GM23248 (cell line): ENCODE results near the gene ZNF32.

Experiments used
- EZH2 ChIP-seq: fragments of 200-600 bp; sonication (generic); IDR thresholded peaks from 2 replicates; pipeline ENCODE4 v1.6.1; 2018; ENCODE audit warnings: antibody characterized with exemption, mild to moderate bottlenecking; ENCODE audit not compliant: insufficient read depth, poor library complexity, severe bottlenecking
- EZH2phosphoT487 ChIP-seq: fragments of 200-600 bp; sonication (generic); IDR thresholded peaks from 2 replicates; pipeline ENCODE4 v1.6.1; 2018; ENCODE audit warnings: antibody characterized with exemption, moderate library complexity, mild to moderate bottlenecking, low read depth; ENCODE audit not compliant: insufficient read depth

DNA sequence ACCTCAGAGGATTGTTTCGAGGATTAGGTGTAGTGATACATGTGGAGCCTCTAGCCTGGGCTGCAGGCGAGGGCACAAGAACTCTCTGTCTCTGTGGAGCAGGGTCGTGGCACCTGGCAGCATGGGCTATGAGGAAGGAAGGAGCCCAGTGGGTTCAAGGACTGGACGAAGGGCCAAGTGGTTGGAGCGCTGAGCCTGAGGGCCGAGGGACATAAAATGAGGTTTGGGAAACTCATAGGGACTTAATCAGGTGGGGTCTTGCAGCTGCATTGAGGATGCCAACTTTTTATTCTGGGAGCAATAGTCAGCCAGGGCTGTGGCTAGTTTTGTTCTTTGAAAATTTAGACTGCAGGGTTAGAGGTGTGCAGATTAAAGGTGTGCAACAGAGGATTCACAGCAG, 33.0 kb upstream of the ZNF32 start:
- TF ChIP-seq EZH2: no peak
- no peak for TF ChIP-seq EZH2phosphoT487
